Suppressor macrophage treated with lipopolysaccharide for 1 hour (primary cell): ENCODE results near the gene IL22RA2.

Experiments
- DNase-seq, 3 donors: peaks; one replicate each; pipeline ENCODE4 v3.0.0-alpha.2; 2020 to 2022

Gene IL22RA2

DNA sequence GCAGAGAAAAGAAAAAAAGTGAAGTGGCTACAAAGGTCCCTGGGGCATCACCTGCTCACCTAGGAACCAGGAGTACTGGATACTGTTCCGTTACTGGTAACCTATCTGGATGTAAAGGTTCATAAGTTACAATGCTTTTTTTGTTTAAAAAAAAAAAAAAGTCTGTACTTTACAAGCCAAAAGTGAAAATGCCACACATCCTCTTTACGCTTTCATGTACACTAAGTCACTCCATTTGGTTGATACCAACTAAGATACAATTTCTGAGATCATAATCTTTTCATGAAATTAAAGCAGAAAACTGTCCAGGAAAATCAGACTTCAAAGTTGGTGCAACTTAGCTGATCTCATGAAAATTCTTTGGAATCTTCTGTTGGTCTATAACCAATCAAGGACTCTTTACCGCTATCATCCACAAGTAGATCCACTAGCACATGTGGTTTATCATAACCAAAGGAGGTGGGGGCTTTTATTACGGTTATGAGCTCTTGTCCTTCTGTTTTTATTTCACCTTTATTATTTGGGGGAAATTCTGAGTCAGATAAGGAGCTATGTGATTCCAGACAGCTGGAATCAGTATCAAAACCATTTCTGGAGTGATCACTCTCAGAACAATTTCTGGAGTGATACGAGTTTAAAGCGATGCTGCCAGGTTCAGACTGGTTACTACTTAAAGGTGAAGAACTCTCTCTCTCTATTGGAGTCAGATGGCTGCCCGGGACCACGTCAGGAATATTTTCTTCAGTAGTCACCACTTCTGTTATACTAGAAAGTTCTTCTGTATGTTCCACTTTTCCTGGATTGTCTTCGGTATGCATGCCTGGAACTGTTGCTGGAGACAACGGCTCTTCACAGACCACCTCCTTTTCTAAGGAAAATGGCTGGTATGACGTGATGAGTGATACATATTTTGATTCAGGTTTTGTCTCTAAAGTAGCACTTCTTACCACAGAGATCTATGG, 24.5 kb upstream of the IL22RA2 start:
- no peak for DNase-seq

DNA sequence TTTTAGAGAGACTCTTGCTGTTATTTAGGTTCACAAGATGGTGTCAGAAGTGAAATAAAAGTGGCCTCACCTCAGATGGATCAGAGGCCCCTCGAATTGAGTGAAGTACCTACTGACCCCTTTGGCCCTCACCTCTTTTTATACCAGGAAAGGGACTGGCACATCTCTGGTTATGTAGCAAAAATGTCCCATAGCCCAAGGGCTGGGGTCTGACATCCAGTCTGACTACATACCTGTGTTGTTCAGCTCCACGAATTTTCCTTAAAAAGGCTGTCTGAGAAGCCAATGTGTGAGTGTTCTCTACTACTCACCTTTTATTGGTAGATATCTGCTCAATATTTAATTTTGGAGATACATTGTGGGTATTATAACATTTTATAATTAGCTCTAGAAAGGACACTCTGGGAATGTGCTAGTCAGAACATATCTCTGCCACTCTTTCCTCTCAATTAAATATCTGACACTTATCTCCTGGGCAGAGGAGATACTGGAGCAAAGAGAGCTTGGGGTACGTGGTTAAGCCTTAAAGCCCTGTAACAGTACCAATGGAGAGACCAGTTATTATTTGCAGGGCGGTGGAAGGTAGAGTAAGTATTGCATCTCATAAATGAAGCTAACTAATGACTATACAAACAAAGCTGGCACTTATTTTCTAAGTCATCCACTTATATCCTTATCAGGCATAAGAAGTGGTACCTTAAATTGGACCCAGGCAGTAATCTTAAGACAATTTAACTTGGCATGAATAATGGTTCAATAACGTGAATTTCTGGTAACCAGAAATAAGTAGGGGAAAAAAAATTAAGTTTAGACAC, 20.0 kb upstream of the IL22RA2 start:
- no peak for DNase-seq

DNA sequence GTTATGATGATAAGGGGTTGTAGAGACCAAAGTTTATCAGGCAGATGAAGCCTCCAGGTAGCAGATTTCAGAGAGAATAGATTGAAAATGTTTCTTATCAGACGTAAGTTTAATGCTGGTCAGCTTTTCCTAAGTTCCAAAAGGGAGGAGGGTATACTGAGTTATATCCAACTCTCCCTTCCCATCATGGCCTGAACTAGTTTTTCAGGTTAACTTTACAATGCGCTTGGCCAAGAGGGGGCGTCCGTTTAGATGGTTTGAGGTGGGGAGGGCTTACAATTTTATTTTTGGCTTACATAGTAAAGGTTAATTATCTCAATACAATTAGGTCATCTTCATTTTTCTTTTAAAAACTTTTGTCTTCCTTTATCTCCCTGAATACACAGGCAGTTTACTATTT, 19.4 kb upstream of the IL22RA2 start:
- no peak for DNase-seq

DNA sequence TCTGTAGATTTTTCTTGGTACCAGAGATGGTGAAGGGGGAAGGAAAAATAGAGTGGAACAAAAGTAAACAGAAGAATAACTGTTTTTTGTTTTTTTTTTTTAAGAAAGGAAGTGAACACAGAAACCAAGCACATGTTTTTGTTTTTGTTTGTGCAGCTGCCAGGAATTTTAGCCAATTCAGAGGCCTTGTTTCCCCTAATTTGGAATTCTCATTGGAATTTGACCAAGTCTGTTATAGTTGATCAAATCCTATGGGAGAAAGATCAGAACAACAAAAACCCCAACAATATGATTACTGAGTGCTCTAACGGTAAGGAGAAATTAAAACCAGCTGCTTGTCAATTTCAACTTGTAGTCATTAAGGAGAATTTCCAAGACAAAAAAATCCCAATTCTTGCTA, 18.2 kb upstream of the IL22RA2 start:
- no peak for DNase-seq

DNA sequence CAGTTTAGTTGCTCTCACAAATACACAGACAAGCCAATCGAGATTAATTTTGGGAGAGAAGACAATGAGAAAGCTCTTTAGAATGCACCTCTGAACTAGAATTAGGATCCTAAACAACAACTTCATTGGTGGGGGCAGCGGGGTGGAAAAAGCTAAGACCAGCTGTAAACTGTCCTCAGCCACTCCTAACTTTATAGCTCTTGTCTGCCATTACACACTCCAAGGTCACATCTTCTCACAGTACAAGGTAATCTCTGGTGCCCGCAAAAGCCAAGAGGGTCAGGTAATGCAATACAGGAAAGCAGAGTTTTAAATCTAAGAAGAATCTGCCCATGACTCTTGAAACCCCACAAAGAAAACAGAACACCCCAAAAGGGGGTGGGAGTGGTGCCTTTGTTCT, 17.8 kb upstream of the IL22RA2 start:
- DNase-seq, result no peak

DNA sequence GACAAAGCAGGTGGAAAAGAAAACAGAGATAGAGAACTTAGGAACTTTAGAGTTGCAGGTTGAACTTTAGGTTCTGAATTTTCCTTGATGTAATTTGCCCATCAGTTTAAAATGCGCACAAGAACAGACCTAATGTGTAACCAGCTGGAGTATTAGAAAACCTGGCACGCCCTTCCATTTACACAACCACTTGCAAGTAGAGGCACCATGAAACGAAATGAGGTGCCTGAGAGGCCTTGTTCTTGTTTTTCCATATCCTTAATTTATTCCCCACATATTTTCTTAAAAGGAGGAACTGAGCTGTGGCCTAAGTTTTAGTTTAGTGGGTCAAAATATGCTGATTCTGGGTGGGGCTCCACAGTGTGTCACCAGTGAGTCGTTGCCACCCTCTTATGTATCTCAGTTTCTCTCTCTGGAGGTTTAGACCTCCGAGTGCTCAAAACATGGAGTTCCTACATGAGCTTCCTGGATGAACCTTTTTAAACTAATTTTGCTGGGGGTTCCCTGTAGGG, 17.2 kb upstream of the IL22RA2 start:
- DNase-seq, result peak in 1 of 3 donors; percentile 24

DNA sequence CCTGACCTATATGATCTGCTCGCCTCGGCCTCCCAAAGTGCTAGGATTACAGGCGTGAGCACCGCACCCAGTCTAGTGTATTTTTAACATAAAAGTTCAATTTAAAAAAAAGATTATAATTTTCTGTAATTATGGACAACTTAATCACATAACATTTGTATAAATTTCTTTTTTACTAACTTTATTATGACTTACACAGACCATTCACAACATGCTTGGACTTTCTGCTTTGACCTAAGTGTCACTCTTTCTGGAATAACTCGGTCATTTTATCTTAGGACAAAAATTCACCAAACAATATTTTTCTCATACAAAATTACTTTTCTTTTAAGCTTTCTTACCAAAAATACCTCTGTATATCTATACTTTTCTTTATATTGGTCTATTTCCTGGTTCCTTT, 15.4 kb upstream of the IL22RA2 start:
- peak in 1 of 3 donors; percentile 35 for DNase-seq

DNA sequence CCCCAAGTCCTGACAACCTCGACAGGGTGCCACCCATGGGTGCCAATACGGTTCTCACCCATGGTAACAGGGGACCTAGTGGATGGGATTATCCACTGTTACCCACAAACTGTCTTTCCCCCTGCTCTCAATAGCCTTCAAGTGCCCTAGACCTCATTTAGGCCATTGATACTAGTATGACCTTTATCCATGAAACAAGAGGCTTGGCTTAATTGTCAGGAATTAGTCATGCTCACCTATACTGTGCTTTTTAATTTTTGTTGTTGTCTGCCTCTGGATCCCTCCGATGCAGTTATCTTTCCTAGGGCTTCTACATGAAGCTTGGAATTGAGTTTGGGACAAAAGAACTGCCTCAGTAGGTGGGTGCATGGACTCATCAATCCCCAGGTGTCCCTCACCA, 11.8 kb upstream of the IL22RA2 start:
- no peak for DNase-seq

DNA sequence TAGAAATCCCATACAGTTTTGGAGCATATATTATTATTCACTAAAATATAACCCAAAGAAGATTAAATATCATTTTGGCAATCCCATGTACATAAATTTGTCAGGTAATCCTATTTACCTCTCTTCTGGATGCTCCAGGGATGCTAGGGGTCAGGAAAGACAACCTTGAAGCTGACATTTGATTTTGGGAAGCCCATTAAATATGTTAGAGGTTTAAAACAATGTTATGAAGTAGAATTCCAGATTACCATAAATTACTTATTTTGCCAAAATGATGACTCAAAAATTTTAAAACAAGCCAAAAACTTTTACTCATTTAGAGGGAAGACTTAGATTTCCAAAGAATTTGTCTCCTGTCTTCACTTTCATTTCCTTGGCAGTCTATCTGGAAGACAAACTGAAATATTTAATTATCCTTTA, 9.2 kb upstream of the IL22RA2 start:
- DNase-seq, result no peak

DNA sequence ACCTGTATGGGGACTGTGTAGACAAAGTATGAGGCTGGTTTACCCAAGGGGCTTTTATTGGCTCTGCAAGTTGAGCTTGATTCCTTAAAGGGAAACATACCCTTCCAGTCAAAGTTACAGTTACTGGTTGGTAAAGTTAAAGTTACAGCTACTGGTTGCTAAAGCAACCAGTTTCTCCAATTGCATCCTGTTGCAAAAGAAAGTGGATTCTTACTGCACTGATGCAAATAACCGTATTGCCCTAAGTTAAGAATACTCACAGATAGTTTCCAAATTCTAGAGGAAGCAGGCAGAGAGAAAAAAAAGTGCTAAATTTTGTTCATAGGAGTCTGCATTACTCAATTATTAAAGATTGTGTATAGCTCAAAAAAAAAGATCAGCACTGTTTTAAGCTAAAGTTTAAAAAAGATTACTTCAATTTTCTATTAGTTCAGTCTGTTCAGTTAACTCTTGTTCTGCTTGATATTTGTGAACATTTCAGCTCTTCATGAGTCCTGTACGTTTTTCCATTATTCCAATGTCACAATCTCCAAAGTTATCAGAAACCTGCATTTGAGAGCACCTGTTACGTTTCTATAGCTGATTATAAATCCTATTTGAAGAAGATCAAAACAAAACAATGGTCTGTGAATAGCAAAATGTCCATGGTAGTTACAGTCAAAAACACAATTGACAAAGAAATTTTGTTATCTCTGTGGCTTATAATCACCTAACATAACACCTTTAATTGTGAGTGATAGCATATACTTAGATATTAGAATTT, 8.6 kb upstream of the IL22RA2 start:
- DNase-seq, result no peak

DNA sequence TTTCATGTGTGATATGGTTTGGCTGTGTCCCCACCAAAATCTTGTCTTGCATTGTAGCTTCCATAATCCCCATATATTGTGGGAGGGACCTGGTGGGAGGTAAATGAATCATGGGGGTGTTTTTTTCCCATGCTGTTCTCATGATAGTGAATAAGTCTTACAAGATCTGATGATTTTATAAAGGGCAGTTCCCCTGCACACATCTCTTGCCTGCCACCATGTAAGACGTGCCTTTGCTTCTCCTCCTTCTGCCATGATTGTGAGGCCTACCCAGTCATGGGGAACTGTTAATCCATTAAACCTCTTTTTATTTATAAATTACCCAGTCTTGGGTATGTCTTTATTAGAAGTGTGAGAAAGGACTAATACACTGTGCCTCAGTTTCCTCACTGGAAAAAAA, 4.2 kb upstream of the IL22RA2 start:
- peak in 2 of 3 donors; percentile 29 to 45 for DNase-seq

DNA sequence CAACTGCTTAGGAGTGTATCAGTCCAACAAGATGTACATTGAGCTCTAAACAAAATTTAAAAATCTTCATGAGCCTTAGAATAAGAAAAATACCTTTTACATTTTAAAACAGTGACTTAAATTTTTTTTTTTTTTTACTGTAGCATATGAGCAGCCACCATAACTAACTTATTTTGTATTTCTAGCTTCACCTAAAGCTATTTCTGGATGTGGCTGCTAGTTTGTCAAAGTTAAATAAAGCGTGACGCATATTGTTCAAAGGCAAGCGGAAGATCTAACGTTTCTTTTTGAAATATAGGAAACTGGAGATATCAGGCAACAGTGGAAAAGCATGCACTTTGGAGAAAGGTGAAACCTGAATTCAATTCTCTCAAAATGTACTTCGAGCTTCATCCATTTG, 3.3 kb upstream of the IL22RA2 start:
- DNase-seq, result no peak

DNA sequence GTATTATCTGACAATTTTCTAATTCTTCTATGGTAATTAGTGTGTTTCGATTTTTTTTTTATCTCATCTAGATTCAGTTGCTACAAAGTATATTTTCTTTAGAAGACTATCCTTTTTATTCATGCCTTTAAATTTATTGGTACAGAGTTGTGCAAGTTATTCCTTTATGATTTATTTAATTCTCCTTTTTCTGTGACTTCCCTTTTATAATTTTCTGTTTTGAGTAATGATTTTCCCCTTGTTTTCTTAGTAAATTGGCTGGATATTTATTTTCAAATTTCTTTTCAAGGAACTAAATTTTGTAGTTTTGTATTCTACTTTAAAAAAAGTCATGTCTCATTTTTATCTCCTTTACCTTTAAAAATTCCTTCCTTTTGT, 2.4 kb upstream of the IL22RA2 start:
- peak in 1 of 3 donors; percentile 38 for DNase-seq

DNA sequence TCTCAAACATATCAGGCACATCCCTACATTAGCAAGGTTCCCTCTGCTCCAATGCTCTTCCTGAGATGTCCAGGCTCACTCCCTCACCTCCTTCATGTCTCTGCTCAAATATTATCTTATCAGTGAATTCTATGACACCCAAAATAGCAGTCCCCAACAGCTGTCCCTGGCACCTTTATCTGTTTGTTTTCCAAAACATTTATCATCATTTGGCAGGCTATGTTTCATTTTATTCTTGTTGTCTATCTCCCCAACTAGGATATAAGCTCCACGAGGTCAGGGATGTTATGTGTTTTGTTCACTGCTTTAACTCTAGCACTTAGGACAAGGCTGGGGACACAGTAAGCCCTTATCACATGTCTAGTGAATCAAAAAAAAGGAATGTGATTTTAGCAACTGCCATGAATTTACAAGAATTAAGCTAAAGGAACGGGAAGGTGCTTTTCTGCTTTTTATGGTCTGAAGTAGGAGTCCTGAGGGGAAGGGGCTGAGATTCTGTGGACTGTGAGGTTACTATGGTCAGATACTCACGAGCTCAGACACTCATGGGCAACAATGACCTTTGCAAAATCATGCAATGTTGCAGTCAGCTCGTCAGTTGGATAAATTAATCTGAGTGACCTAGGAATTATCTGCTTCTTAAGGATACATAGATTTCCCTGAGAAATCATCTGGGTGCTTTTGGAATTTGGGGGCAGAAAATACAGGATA, 1.9 kb upstream of the IL22RA2 start:
- no peak for DNase-seq

DNA sequence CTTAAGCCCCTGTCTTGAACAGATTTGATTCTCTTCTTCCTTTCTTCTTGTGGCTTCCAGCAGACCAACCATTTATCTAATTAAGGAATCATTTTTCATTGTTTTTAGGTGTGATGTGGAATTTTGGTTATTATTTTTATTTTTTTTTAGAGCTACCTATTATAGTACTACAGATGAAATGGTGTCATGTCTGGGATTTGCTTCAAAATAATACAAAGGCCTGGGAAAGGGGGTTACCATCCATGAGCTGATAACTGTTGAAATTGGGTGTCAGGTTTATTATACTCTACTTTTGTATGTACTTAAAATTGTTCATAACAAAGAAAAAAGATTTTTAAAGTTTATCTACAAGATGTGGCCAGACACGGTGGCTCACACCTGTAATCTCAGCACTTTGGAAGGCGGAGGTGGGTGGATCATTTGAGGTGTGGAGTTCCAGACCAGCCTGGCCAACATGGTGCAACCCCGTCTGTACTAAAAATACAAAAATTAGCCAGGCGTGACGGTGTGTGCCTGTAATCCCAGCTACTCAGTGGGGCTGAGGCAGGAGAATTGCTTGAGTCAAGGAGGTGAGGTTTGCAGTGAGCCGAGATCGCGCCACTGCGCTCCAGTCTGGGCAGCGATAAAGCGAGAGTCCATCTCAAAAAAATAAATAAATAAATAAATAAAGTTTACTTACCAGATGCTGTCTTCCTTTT, 561 bp downstream of the IL22RA2 start:
- DNase-seq, result no peak

DNA sequence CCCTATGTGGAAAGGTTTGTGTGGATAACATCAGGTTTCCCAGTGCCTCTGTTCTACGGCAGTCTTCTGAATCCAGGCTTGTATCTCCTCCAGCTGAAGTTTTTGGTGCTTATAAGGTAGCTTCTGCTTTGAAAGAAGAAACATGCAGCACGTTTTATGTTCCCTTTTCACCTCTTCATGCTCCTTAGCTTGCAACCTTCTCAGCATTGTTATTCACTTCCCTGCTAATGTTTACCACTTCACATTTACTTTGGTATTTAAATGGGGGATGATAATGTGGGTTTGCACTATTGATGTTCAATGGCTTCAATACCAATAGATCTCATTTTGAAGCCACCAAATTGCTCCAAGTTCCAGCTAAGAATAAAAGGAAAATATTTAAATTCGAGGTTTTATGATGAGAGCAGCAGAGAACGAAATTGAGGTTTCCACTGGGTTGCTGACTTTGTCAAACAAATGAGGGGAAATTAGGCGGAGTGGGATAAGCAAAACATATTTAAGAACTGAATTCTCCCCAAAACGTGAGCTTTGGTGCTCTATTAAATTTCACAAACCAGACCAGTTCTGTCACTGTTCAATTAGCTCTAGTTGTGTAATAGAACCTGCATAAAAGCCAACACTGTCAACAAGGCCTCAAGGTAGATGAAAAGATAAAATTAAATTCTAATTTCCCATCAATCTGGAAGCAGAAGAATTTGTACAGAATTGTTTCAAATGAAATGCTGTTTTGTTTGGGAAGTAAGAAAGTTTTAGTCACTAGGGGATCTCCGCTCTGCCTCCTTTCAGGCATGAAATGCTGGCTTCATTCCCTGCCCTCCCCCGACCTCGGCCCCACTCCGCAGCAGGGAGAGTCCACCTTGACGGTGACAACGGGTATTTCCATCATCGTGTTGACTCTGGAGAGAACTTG, 1.4 kb downstream of the IL22RA2 start:
- DNase-seq, result peak in 2 of 3 donors; percentile 27 to 34

DNA sequence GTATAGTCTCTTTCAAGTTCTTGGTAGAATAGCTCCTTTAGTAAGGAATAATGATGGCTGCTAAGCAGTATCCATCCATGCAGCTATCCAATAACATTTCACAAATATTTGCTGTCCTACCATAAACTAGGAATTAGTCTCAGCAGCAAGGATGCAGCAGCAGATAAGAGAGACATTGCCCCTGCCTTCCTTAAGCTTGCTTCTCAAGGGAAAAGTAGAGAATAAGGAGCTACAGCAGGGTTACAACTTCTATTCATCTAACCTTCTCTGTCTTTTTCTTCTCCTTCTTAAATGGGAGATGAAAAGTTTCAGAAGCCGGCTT, 2.4 kb downstream of the IL22RA2 start:
- no peak for DNase-seq

DNA sequence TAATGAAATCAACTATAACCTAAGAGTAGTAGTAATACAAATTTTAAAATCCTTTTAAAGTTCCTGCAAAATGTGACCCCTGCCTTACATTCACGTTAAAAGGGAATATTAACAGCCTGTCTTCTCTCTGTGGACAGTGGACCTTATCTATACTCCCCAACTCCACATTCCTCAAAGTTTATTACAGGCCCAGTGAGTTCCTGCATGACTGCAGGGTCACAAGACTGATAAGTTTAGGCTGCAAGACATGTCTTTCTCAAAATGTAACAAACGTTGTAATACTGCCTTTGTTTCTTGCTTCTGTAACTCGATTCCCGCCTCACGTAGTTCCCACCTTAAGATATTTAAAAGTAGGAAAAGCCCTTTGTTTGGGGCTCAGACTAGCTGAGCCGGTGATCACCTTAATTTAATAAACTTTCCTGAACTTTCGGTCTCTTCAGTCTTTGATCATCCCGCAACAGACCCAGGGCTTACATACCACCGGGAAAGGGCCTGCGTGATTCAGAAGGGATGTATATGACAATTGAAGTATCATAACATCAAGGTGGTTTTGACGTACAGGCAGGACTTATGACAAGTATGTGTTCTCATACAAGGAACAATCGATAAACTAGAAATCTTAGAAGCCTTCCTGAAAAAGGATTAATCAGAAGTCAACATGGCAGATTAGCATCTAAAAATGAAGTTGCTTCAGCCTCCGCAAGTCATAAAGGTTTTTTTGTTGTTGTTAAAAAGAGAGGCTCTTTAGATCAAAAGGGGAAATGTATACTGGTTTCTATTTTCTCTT, 3.0 kb downstream of the IL22RA2 start:
- DNase-seq, result no peak

DNA sequence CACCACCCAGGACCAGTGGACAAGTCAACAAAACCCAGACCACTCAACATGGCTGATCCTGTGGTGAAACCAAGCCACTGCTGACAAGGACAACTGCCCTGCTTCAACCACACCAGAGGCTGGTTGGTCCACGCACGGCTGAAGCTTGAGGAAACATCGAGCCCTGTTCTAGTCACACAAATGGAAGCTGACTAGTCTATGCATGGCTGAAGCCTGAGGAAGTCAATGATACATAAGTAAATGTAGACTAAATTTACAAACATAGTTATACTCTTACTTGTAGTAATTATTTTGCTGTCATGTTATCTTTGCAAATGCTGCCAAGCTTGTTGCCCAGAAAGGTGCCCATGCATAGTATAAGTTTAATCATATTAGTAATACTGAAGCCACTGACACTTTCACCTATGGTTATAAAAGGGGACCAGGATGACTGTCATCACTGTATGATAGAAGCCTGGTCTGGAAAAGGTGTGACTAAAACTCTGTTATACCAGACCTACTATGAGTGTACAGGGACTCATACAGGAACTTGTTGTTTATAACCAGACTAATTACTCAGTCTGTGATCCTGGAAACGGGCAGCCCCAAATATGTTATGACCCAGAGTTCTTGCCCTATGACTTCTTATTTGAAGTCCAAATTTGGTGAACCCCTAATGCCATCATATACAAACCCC, 5.6 kb downstream of the IL22RA2 start:
- DNase-seq, result no peak
